GM13977 (cell line): ENCODE data around the gene SMIM33.

Experiments
- DNase-seq: peaks from one replicate; pipeline ENCODE4 v3.0.0; 2012; ENCODE audit warnings: low spot score
- in situ Hi-C: fragments of 300-500 bp; cut with MboI; formaldehyde crosslinking; loops from one replicate; pipeline ENCODE4 v1.12.0; 2022; ENCODE audit warnings: low sequenced_read_pairs, low pct_unique_long_range_greater_than_20kb, mixed read lengths, inconsistent platforms; ENCODE audit not compliant: unreplicated experiment
- TF ChIP-seq, protein P1 (sequence below): IDR thresholded peaks from 2 replicates; pipeline ENCODE4 v1.5.1; 2012; ENCODE audit warnings: mild to moderate bottlenecking, control low read depth; ENCODE audit not compliant: insufficient read depth; ENCODE audit errors: extremely low read depth, missing control alignments

The SMIM33 gene

GRCh38 chr5:139446956-139447779, 23.6 kb upstream of the SMIM33 start:
- TF ChIP-seq, protein P1, sequence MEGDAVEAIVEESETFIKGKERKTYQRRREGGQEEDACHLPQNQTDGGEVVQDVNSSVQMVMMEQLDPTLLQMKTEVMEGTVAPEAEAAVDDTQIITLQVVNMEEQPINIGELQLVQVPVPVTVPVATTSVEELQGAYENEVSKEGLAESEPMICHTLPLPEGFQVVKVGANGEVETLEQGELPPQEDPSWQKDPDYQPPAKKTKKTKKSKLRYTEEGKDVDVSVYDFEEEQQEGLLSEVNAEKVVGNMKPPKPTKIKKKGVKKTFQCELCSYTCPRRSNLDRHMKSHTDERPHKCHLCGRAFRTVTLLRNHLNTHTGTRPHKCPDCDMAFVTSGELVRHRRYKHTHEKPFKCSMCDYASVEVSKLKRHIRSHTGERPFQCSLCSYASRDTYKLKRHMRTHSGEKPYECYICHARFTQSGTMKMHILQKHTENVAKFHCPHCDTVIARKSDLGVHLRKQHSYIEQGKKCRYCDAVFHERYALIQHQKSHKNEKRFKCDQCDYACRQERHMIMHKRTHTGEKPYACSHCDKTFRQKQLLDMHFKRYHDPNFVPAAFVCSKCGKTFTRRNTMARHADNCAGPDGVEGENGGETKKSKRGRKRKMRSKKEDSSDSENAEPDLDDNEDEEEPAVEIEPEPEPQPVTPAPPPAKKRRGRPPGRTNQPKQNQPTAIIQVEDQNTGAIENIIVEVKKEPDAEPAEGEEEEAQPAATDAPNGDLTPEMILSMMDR = no peak
- in situ Hi-C loops = no loop called here
- DNase-seq = no peak

DNA sequence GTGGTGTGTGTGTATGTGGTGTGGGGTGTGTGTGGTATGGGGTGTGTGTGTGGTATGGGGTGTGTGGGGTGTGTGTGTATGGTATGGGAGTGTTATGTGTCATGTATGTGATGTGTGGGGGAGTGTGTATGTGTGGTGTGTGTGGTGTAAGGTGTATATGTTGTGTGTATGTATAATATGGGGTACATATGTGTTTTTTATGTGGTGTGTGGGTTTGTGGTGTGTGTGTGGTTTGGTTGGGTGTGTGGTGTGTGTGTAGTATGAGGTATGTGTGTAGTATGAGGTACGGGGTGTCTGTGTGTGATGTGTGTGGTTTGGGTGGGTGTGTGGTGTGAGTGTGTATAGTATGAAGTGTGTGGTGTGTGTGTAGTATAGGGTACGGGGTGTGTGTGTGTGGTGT, 19.6 kb upstream of the SMIM33 start:
- in situ Hi-C loops = no loop called here
- no peak for DNase-seq
- TF ChIP-seq, protein P1 = no peak

DNA sequence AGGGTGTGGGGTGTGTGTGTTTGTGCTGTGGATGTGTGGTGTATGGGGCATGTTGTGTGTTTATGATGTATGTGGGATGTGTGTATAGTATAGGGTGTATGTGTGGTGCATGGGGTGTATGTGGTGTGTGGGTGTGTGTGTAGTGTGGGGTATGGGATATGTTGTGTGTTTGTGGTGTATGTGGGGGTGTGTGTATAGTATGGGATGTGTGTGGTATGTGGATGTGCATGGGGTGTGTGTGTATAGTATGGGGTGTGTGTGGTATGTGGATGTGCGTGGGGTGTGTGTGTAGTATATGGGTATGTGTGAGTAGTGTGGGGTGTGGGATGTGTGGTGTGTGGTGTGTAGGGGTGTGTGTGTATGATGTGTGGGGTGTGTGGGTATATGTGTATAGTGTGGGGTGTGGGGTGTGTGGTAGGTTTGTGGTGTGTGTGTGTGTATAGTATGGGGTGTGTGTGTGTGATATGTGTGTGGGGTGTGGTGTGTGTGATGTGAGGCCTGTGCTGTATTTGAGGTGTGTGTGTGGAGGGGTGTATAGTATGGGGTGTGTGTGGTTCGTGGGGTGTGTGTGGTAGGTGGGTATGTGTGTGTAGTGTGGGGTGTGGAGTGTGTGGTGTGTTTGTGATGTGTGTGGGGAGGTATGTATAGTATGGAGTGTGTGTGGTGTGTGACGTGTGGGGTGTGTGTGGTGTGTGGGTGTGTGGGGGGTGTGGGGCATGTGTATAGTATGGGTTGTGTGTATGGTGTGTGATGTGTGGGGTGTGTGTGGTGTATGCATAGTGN, 18.7 kb upstream of the SMIM33 start:
- TF ChIP-seq, protein P1 = no peak
- in situ Hi-C loops = no loop called here
- no peak for DNase-seq

- TF ChIP-seq, protein P1 = no peak
- no peak for DNase-seq
- in situ Hi-C loops = no loop called here
Observed at GRCh38 chr5:139453683-139454567, 16.9 kb upstream of the SMIM33 start.

GRCh38 chr5:139454568-139455290, 16.1 kb upstream of the SMIM33 start:
- no peak for DNase-seq
- in situ Hi-C loops = no loop called here
- TF ChIP-seq, protein P1 = no peak
